ENCODE results near the gene NAB2.
"Not testable (repeated sequence)": the region's sequence is repeated elsewhere in the genome, so short reads cannot be mapped to it uniquely, and the experiment has no call there.

Gene NAB2

DNA sequence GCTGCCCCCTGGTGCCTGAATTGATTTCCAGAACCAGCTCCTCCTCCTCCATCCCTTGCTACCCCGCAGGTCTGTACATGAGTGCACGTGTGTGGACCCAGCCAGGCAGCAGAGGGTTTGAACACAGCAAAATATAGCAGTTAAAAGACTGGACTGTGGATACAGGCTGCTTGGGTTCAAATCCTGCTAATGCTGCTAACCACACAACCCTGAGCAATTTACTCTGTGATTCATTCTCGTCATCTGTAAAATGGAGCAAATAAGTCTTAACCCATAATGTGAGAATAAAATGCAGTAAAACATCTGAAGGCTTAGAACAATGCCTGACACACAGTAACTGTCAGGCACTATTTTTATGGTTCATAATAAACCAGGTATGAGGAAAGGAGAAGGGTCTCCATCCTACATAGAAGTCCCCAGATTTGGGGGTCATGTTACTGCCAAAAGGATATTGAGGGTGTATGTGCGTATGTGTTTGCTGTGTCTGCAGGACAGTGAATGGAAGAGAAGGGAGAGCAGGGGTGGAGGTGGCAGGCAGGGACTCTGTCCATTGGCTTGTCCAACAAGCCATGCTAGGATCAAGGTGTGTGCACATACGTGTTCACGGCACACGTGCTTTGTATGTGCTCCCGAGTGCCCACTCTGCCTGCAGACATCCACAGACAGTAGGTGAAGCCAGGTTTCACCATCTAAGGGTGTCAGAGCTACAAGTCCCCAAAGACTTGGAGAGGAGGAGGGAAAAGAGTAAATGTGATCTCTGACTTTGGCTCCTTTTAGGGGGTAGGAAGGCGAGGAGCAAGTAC lies 23.8 kb downstream of the NAB2 start:
- no peak for DNase-seq

DNA sequence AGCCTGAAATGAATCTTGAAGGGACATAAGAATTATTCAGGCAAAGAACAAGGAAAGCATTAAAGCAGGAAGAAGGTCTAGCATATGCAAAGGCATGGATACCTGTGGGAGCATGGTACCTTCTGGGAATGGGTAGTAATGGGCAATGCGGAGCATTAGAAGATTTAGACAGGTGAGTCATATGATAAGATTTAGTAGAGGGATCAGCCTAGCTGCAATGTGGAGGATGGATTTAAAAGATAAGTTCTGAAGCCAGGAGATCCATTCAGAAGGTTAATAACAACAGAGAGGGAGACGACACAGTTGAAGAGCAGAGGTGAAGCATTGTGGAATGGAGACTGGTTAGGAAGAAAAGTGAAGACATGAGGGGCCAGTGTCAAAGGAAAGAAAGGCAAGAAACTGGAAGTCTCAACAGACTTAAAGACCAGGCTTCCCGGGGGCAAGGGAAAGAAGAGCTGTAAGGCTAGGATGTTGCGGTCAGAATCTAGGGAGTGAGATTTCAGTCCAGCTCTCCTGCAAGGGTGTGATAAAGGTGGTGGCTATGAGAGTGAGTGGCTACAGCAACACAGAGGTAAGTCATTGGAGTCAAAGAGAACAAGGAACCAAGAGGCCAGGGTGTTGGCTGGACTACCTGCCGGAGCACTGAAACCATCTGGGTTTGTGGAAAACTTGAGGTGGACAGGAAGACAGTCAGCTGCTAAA lies 27.8 kb downstream of the NAB2 start:
- DNase-seq = no peak

GRCh38 chr12:57118711-57119271 lies 29.9 kb downstream of the NAB2 start:
- no peak for DNase-seq

DNA sequence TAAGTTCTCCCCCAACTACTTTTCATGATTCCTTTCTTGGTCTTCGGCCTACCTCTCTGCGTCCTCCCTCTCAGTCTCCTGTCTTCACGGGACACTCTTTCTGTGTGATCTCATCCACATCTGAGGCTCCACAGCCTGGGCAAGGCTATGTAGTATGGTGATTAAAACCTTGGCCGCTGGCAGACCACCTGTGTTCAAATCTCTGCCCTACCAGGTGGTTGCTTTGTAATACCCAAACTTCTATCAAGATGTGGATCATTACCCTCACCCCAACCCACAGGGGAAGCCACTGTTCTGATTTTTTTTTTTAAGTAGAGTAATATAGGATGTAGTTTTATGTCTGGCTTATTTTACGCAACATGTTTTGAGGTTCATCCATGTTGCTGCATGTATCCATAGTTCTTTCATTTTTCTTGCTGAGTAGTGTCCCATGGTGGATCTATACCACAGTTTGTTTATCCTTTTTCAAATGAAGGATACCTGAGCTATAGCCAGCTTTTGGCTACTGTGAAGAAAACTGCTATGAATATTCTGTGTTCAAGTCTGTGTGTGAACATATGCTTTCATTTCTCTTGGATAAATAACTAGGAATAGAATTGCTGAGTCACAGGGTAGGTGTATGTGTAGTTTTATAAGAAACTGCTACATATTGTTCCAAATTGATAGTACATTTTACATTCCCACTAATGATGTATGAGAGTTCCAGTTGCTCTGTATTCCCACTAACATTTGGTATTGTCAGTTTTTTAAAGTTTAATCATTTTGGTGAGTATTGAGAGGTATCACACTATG lies 30.6 kb downstream of the NAB2 start:
- DNase-seq = no peak

DNA sequence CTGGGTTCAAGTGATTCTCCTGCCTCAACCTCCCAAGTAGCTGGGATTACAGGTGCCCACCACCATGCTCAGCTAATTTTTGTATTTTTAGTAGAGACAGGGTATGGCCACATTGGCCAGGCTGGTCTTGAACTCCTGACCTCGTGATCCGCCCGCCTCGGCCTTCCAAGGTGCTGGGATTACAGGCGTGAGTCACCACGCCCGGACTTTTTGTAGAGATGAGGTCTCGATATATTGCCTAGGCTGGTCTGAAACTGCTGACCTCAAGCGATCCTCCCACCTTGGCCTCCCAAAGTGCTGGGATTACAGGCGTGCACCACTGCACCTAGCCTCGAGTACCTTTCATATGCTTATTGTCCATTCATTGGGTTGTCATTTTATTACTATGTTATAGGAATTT lies 31.8 kb downstream of the NAB2 start:
- DNase-seq = not testable (repeated sequence)

GRCh38 chr12:57123813-57124212 lies 34.9 kb downstream of the NAB2 start:
- no peak for DNase-seq

DNA sequence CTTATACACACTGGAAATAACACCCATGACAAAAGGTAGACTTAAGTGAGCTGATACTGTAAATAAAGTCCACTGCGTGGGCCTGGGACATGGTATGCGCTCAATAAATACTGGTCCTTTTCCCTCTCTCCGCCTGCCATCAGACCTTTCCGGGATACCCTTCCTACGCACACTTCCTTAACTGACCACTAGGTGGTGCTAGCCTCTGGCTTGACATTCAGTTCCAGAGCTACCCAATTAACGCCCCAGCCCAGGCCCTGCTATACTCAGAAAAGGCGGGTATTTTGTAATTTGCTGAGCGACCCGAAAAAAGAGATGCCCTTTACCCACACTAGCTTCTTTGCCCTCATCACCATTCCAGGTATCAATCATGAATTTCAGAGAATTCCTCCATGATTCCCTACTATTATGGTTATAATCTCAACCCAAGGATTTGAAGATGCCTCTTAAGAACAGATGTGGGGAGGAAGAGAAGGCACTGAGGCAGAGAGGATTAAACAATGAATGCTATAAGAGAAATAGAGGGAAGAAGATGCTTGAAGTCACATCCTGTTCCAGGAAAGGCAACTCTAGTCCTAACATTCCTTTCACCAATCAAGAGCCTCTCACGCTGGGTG lies 35.5 kb downstream of the NAB2 start:
- DNase-seq = peak; percentile 65

GRCh38 chr12:57126061-57126460 lies 37.1 kb downstream of the NAB2 start:
- DNase-seq = no peak

DNA sequence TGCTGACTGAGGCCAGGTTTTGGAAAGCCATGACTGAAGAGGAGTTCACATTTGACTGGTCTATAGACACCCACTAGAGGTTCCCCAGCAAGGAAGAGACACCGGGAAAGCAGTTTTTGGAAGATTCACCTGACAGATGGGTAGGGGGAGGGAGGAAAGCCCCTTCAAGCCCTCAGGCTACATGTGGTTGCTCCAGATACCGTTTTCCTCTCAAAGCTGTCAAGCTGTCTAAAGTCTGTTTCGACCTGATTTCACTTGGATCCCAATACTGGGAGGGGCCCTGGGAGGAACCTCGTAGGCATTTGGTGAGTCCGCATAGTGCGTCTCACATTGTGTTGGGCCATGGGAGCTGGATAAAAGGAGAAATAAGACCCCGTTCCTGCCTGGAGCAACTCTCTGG lies 37.6 kb downstream of the NAB2 start:
- DNase-seq = no peak

DNA sequence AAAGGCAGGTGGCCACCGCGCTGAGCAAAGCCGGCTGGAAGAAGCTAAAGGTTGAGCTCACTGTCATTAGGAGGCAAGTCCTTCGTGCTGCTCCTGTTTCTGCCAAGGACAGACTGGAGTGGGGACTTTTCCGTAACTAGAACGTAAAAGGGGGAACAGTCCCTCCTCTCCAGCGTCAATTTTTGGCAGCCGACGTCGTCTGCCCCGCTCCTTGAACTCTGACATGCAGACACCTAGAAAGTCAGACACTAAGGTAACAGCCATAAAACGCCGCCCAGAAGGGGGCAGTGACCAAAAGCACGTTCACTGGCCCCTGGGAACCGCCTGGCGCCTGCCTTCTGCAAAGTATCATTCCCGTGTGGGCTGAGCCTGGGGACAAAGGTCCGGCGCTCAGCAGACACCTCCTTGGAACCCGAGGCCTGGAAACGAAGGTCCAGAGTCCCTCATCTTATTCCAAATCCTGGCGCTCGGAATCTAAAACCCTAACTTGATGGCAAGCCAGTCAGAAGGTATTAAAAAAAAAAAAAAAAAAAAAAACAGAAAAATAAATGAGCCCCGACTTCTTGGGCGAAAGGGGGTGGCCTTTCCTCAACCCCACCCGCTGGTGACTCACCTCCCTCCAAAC lies 38.3 kb downstream of the NAB2 start:
- DNase-seq = no peak

DNA sequence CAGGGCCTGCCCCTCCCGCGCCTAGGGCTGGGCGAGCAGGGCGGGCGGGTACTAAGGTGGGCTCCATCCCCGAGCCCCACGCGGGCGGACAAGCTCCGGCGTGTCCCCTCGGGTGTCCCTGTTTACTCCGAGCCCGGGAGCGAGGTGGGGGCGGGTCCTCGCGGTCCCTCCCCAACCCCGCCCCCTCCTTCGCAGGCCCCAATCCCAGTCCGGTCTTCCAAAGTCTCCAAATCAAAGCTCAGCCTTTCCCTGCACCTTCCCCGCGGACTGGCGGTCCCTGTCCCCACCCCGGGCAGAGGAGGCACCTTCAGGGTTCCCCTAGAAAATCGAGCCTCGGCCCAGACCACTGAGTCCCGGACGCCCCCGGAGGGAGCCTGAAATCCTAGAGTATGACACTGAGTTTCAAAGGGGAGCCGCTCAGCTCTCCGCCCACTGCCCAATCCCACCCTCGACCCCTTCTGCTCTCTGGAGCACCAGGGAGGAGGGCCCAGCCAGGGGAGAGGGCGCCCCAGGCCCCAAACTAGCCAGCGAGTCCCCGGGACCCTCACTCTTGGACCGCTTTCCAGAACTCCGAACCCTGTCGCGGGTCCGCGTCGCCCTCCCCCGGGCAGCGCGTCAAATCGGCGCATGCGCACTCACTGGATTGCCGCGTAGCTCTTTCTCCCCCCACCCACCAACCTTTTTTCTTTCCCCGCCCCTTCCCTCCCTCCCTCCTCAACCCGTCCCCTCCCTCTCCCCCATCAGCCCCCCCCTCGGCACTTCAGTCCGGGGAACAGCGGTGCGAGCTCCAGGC lies 39.0 kb downstream of the NAB2 start, which contains the start of gene LRP1:
Gene LRP1, plus strand, starts transcription at position 758 of the 793 bp plus-strand sequence. CDS start 482 bp downstream, outside the sequence.
- peak; percentile 75 for DNase-seq

GRCh38 chr12:57128519-57129247 lies 39.8 kb downstream of the NAB2 start:
- DNase-seq = no peak

- DNase-seq = no peak
Observed at GRCh38 chr12:57129321-57129842, 40.5 kb downstream of the NAB2 start.

DNA sequence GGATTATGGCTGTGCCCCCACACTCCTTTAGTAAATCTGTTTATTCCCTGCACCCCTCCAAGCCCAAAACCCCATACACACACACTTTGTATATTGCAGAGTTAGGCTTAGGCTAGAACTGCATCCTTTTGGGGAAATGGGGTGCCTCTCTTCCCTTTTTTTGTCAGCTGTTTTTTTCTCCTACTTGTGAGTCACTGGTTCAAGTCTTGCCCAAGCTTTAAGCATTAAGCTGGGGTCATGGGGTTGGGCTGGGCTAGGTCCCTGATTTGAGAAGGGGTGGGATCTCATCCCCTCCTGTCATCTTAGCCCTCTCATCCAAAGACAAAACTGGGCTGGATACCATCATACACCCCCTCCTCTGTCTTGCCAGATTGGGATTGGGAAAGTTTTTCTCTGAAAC lies 41.0 kb downstream of the NAB2 start:
- no peak for DNase-seq

DNA sequence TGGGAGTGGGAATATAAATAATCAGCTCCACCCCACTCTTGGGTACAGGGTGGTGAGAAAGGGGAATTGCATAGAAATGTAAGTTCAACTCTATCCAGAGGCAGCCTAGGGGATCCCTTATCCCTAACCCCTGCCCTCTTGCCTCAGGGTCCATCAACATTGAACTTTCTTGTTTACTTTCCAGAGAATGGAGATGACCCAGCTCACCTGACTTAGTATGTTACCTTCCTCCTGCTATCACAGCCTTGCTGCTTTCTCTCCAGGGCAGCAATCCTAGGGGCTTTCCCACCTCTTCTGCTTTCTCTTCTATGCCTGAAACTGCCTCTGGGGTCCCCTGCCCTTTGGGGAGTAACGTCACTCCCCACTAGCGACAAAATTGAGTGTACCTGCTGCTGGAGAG lies 42.0 kb downstream of the NAB2 start:
- no peak for DNase-seq

DNA sequence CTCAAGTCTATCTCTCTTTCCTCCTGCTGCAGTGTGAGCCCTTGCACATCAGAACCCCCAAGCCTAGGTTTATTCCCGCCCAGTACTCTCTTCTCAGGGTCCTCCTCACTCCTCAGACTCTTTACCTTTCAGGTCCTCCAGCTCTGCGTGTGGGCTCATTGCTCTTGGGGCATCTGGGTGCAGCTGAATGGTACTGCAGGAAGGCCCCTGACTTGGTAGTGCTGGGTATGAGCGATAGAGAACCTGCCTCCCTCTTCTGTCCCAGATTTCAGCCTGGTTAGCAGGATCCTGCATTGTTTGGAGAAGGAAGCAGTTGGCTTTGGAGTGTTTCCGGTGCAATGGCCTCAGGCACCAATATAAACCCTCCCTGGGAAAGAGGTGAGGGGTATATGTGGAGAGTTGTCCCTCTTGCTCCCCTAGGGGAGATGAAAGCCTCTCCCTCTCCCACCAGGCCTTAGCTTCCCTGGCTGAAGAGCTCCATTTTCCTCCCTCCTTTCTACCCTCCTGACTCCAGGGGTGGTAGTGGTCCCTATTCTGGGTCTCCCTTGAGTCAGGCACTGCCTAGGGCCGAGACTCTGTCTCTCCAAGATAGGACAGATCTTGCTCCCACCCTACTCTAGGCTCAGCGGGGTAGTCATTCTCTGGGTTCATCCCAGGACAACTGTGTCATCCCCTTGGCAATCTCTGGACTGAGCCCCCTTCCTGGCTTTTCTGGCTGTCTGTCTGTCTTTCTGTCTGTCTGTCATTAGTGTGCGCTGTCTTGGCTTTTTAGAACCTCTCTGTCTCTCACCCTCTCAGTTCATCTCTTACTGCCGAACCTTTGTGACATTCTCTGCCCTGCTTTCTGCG lies 43.2 kb downstream of the NAB2 start:
- no peak for DNase-seq

DNA sequence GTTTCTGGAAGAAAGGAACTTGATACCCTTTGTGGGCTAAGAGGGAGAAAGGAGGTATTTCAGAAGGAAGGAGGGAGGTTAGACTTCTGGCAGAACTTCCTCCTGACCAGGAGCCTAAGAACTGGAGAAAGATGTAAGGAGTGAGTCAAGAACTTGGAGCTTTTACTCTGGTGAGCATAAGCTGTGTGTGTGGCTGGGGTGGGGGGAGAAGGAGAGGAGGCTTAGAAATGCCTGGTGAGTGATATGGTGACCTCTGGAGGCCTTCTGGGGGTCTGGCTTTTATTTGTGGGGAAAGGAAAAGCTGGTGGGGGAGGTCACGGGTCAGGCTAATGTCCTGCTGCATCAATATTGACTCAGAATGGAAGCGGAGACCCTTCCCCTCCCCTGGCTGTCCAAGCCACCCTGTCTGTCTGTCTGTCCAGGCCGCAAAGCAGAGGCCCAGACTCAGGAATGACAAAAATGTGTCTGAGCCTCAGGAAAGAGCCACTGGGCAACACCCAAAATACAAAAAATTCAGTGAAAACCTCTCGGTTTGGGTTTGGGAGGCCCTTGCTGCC lies 44.2 kb downstream of the NAB2 start:
- DNase-seq = no peak

DNA sequence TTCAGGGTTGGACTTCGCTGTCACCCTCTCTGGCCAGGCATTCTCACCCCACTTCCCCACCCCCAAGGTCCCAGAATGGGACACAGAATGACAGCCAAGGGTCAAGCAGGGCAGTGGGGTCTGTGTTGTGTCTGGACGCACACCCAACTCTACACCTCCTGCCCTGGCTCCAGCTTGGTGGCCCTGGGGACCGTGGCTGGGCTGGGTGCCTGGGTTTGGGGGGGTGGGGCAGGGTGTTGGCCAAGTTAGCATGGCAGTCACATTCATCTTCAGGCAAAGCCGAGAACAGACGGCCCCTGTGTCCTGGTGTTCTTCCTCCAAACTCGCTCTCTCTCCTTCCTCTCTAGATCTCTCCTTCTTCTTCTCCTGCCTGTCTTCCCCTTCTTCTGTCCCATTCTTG lies 45.0 kb downstream of the NAB2 start:
- no peak for DNase-seq

DNA sequence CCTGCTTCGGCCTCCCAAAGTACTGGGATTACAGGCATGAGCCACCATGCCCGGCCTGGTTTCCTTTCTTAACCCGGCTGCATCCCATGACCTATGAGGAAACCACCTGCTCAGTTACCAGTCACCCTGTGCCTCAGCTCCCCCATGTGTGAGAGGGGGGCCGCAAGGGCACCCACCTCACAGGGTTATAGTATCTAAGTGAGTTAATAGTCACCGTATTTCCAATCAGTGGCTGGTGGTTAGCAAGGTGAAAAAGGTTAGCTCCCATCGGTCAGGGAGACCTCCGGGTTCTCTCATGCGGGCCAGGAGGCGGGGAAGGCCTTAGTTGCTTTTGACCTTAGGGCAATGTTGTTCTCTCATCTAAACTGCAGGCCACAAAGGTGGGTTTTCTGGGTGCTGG lies 46.0 kb downstream of the NAB2 start:
- no peak for DNase-seq

Measured in NCI-H187 treated with DMSO at 0.1 percent for 48 hours (cell line).